Amniotic stem cell (primary cell): ENCODE measurements around the gene TSPAN31.

ENCODE experiments used
- DNase-seq: peaks from one replicate; lab custom pipeline; 2025; lab: John Stamatoyannopoulos, UW

Gene TSPAN31

DNA sequence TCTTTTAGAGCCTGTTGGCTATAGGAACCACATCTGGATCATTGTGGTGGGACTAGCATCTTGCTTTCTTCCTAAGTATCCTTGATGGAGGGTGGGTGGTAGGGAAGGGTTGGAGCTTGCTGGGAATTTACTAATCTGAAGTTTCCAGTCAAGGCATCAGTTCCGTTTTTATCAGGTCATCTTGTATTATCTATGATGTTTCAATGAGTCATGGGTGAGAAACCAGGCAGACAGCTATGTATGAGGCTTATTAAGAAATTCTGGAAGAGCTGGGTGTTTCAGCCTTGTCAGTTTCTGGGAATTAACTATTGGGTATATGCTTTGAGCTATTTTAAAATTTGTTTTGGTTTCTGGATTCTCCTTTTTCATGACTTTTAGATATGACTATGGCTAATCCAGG is 49.1 kb downstream of the TSPAN31 start:
- no peak for DNase-seq

DNA sequence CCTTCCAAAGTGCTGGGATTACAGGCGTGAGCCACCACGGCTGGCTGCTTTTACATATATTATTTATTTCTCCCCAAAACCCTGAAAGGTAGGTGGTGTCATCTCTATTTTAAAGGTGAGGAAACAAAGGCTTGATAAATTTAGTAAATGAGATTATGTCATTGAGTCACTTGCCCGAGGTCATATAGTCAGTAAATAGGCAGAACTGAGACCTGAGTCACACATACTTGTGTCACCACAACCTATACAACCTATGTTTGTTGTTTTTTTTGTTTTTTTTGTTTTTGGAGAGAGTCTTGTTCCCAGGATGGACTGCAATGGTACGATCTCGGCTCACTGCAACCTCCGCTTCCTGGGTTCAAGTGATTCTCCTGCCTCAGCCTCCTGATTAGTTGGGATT is 50.5 kb downstream of the TSPAN31 start:
- no peak for DNase-seq

DNA sequence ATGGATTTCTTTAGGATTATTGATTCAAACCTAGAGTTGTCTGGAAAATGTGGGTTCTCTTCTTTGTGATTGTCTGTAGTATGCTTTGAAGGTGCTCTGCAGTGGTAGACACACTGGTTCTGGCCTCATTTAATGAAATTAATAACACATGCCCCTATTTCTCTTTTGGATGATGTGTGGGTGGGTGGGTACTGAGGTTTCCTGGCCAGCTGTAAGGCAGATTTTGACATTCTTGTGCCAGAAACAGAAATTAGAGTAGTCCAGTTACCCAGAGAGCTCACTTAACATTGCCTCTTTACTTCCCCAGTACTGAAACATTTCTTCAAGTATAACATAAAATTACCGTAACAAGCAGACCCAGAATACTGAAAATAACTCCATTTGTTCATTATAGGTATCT is 52.2 kb downstream of the TSPAN31 start:
- DNase-seq, result no peak

DNA sequence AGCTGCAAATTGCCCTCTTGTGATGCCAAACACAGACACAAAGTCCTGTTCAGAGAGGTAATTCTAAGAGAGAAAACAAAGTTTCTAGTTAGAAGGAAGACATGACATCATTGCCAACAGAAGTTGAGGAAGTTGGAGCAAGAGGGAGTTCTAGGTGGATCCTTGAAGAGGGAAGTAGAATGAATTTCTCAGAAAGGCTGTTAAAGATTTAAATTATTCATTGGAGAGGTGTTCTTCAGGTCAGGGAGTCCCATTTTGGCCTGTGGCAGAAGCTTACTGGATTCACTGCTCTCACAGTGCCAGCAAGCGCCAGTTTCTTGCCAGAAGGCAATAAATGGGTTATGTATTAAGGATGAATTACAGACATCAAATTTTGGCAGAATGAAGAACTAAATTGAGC is 53.1 kb downstream of the TSPAN31 start:
- no peak for DNase-seq
